Trophoblast cell (in vitro differentiated cells and primary cell): ENCODE results near the gene PTPRCAP.
"Not testable (repeated sequence)": the region's sequence is repeated elsewhere in the genome, so short reads cannot be mapped to it uniquely, and the experiment has no call there.

Source experiments
- DNase-seq, 2 donors: peaks; one replicate each; pipeline ENCODE4 v3.0.0-alpha.2; 2016
- H2AFZ ChIP-seq: 2 replicates; pipeline ENCODE4 v1.6.1; 2013; ENCODE audit warnings: low read length, moderate library complexity, mild to moderate bottlenecking; ENCODE audit not compliant: insufficient read depth, poor library complexity
- H2AK5ac ChIP-seq: 2 replicates; pipeline ENCODE4 v1.6.1; 2013; ENCODE audit warnings: mild to moderate bottlenecking, low read length
- H2BK120ac ChIP-seq: 2 replicates; pipeline ENCODE4 v1.6.1; 2013; ENCODE audit warnings: low read length, mild to moderate bottlenecking, moderate library complexity; ENCODE audit not compliant: insufficient read depth, poor library complexity
- H2BK12ac ChIP-seq: 2 replicates; pipeline ENCODE4 v1.6.1; 2013; ENCODE audit warnings: mild to moderate bottlenecking, low read length, moderate library complexity
- H2BK5ac ChIP-seq: 2 replicates; pipeline ENCODE4 v1.6.1; 2013; ENCODE audit warnings: low read length, low read depth, moderate library complexity, mild to moderate bottlenecking; ENCODE audit not compliant: poor library complexity
- H3K14ac ChIP-seq: 2 replicates; pipeline ENCODE4 v1.6.1; 2013; ENCODE audit warnings: mild to moderate bottlenecking, low read length
- H3K18ac ChIP-seq: 2 replicates; pipeline ENCODE4 v1.6.1; 2013; ENCODE audit warnings: mild to moderate bottlenecking, low read length
- H3K23ac ChIP-seq: 2 replicates; pipeline ENCODE4 v1.6.1; 2013; ENCODE audit warnings: low read length
- H3K27ac ChIP-seq: 2 replicates; pipeline ENCODE4 v1.5.1; 2013; ENCODE audit warnings: low read depth, mild to moderate bottlenecking, inconsistent platforms, low read length, moderate library complexity
- H3K27me3 ChIP-seq: 2 replicates; pipeline ENCODE4 v1.6.1; 2013; ENCODE audit warnings: inconsistent platforms, mild to moderate bottlenecking, low read length, moderate library complexity; ENCODE audit not compliant: insufficient read depth
- H3K36me3 ChIP-seq, 2 experiments: 1 replicate in 1 of 2; 2 replicates in 1 of 2; pipeline ENCODE4 v1.6.1; 2013; ENCODE audit warnings: low read length in 2 of 2, mild to moderate bottlenecking in 2 of 2, moderate library complexity in 1 of 2; ENCODE audit not compliant: insufficient read depth in 2 of 2, control insufficient read depth in 1 of 2
- H3K4ac ChIP-seq: 2 replicates; pipeline ENCODE4 v1.6.1; 2013; ENCODE audit warnings: low read depth, mild to moderate bottlenecking, low read length, moderate library complexity
- H3K4me1 ChIP-seq, 2 experiments: 1 replicate in 1 of 2; 2 replicates in 1 of 2; pipeline ENCODE4 v1.6.1; 2013; ENCODE audit warnings: low read length in 2 of 2, mild to moderate bottlenecking in 2 of 2, moderate library complexity in 1 of 2; ENCODE audit not compliant: insufficient read depth in 2 of 2, control insufficient read depth in 1 of 2
- H3K4me2 ChIP-seq: 2 replicates; pipeline ENCODE4 v1.6.1; 2013; ENCODE audit warnings: inconsistent platforms, mild to moderate bottlenecking, low read length, moderate library complexity
- H3K4me3 ChIP-seq: 2 replicates; pipeline ENCODE4 v1.5.1; 2013; ENCODE audit warnings: mild to moderate bottlenecking, low read depth, low read length, inconsistent platforms
- H3K79me1 ChIP-seq: one replicate; pipeline ENCODE4 v1.6.1; 2013; ENCODE audit warnings: low read length
- H3K79me2 ChIP-seq: 2 replicates; pipeline ENCODE4 v1.6.1; 2013; ENCODE audit warnings: low read length, mild to moderate bottlenecking; ENCODE audit not compliant: control insufficient read depth, insufficient read depth, poor library complexity
- H3K9ac ChIP-seq: 2 replicates; pipeline ENCODE4 v1.6.1; 2013; ENCODE audit warnings: mild to moderate bottlenecking, low read length
- H3K9me3 ChIP-seq: 2 replicates; pipeline ENCODE4 v1.6.1; 2013; ENCODE audit warnings: low read depth, mild to moderate bottlenecking, control low read depth, inconsistent platforms, low read length; ENCODE audit not compliant: insufficient read depth
- H4K12ac ChIP-seq: 2 replicates; pipeline ENCODE4 v1.6.1; 2013; ENCODE audit warnings: low read depth, mild to moderate bottlenecking, low read length, moderate library complexity
- H4K8ac ChIP-seq: 2 replicates; pipeline ENCODE4 v1.6.1; 2013; ENCODE audit warnings: low read depth, mild to moderate bottlenecking, low read length, moderate library complexity
- H4K91ac ChIP-seq: one replicate; pipeline ENCODE4 v1.6.1; 2013; ENCODE audit warnings: low read depth, mild to moderate bottlenecking, low read length, moderate library complexity
- WGBS: extraction: QIAGEN DNeasy Blood & Tissue Kit; methylation state at CpG from one replicate; pipeline ENCODE4 v1.1.7; 2013; ENCODE audit warnings: missing lambda C conversion rate; ENCODE audit not compliant: insufficient read length, insufficient coverage; ENCODE audit errors: extremely low coverage; 5-methylcytosine and 5-hydroxymethylcytosine counted together

PTPRCAP gene

DNA sequence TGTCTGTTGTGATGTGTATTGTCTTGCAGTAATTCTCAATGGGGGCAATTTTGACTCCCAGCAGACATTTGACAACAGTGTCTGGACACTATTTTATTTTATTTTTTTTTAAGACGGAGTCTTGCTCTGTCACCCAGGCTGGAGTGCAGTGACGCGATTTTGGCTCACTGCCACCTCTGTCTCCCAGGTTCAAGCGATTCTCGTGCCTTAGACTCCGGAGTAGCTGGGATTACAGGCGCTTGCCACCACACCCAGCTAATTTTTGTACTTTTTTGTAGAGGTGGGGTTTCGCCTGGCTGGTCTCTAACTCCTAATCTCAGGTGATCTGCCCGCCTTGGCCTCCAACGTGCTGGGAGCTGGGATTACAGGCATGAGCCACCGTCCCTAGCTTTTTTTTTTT, 7.8 kb downstream of the PTPRCAP start:
- WGBS = no CpG with 5 or more reads among the region's 11 CpGs
- no peaks in the 10 kb centered on the region for H3K9me3 ChIP-seq
- no peaks in the 10 kb centered on the region for H3K27me3 ChIP-seq

DNA sequence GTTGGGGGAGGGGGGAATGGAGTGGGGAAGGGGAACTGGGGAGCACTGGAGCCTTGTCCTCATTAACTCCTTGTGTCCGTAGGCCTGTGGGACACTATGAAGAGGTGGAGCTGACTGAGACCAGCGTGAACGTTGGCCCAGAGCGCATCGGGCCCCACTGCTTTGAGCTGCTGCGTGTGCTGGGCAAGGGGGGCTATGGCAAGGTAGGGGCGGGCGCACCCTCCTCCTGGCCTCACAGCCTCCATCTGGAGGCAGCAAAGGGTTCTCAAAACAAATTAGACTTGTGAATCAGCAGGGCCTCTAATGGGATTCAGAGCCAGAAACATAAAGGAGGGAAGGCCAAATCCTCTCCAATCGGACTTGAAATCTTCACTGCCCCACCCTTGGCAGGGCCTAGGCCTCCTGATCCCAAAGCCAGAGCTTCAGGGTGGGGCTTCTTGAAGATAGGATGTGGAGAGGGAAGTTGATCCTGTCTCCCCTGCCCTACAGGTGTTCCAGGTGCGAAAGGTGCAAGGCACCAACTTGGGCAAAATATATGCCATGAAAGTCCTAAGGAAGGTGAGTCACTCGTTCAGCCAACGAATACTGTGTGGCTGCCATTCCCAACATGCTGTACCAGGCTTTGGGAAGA, 8.3 kb downstream of the PTPRCAP start:
- Histone ChIP-seq H3K4me2 (peak overlapping the region; percentile 60), H3K27me3 (no peaks in the 10 kb centered on the region), H3K9me3 (no peaks in the 10 kb centered on the region), H3K4me1 (peaks cover 0 to 9% of the 10 kb centered on the region in 2 experiments), H3K79me1 (peaks cover 8% of the 10 kb centered on the region), H4K8ac (no peak overlapping the region), H3K18ac (no peak overlapping the region), H3K79me2 (peaks cover 5% of the 10 kb centered on the region), H3K36me3 (peaks cover 39 to 43% of the 10 kb centered on the region in 2 experiments), H3K4ac (peak overlapping the region; percentile 44), H3K23ac (no peak overlapping the region), H3K14ac (no peak overlapping the region), H4K12ac (no peak overlapping the region), H2AK5ac (no peak overlapping the region), H3K9ac (peak overlapping the region; percentile 91), H2AFZ (no peak overlapping the region), H3K4me3 (peak overlapping the region; percentile 91), H2BK120ac (no peak overlapping the region), H4K91ac (peak overlapping the region; percentile 74), H3K27ac (no peak overlapping the region), H2BK5ac (no peak overlapping the region), H2BK12ac (no peak overlapping the region)
- no CpG with 5 or more reads among the region's 12 CpGs for WGBS
- no peak for DNase-seq

More for the DNA sequence above, 7.8 kb downstream of the PTPRCAP start:
- H3K14ac ChIP-seq = no peak overlapping the region
- no peak overlapping the region for H3K18ac ChIP-seq
- H3K79me2 ChIP-seq = peaks cover 5% of the 10 kb centered on the region
- H3K36me3 ChIP-seq = peaks cover 45 to 49% of the 10 kb centered on the region in 2 experiments
- no peak for DNase-seq
- H3K27ac ChIP-seq = no peak overlapping the region
- no peak overlapping the region for H3K4me3 ChIP-seq
- no peak overlapping the region for H2AK5ac ChIP-seq
- no peak overlapping the region for H2AFZ ChIP-seq
- H3K4me2 ChIP-seq = no peak overlapping the region
- no peak overlapping the region for H3K4ac ChIP-seq
- peaks cover 0 to 9% of the 10 kb centered on the region in 2 experiments for H3K4me1 ChIP-seq
- peaks cover 8% of the 10 kb centered on the region for H3K79me1 ChIP-seq
- H4K12ac ChIP-seq = no peak overlapping the region
- no peak overlapping the region for H2BK5ac ChIP-seq
- no peak overlapping the region for H2BK120ac ChIP-seq
- H4K8ac ChIP-seq = no peak overlapping the region
- H3K9ac ChIP-seq = no peak overlapping the region
- H2BK12ac ChIP-seq = no peak overlapping the region
- no peak overlapping the region for H4K91ac ChIP-seq
- H3K23ac ChIP-seq = no peak overlapping the region

DNA sequence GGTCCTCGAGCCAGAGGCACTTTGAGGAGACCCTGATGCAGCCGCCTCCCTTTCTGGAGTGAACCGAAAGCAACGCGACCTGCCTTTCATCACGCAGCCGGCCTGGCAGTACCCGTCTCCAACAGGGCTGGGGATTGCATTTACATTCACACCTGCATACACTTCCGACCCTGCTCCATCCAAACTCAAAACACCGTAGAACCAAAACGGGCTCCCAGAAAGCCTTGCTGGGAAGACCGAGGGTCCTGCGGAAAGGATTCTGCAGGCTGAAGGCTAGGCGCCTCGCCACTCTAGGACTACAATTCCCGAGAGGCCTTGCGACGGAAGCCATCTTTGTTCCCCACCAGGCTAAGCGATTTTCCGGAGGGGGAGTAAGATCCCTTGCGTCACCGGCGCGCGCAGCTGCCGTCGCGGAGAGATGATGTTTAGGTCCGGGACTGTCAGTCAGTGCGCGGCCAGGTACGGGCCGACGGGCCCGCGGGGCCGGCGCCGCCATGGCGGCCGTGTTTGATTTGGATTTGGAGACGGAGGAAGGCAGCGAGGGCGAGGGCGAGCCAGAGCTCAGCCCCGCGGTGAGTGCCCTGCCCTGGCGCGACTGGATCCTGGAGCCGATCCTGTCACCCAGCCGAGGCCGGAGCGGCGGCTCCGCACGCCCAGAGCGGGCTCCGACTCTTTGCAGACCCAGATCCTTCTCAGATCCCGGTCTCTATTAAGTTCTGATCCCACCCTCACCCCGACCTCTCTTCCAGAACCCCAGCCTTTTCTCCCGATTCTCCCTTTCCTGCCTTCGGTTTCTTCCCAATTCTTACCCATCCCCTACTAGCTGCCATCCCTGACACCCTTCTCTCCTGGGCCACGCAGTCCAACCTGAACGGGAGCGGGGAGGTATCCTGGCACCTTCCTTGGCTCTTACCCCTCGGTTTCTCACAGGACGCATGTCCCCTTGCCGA, 9.2 kb downstream of the PTPRCAP start, which contains the start of gene RPS6KB2:
Gene RPS6KB2 (plus strand): TSS at position 443 of the 950 bp plus-strand sequence. CDS start 52 bp downstream, at position 495.
- Histone ChIP-seq H3K4me3 (peak within 1 kb of the TSS; percentile 91), H4K91ac (peak within 1 kb of the TSS; percentile 74), H3K79me2 (peaks cover 5% of the 10 kb centered on the region), H3K36me3 (peaks cover 31 to 35% of the 10 kb centered on the region in 2 experiments), H2BK120ac (peak within 1 kb of the TSS; percentile 67), H3K79me1 (peaks cover 8% of the 10 kb centered on the region), H4K12ac (peak within 1 kb of the TSS; percentile 68), H3K4ac (peak within 1 kb of the TSS; percentile 44), H2BK12ac (no peak within 1 kb of the TSS), H3K18ac (peak within 1 kb of the TSS; percentile 74), H2AK5ac (peak within 1 kb of the TSS; percentile 22), H3K4me1 (peaks cover 0 to 9% of the 10 kb centered on the region in 2 experiments), H3K9me3 (peaks cover 2% of the 10 kb centered on the region), H3K14ac (peak within 1 kb of the TSS; percentile 61), H3K27ac (peak within 1 kb of the TSS; percentile 7), H2AFZ (peak within 1 kb of the TSS; percentile 85), H3K4me2 (peak within 1 kb of the TSS; percentile 83), H2BK5ac (peak within 1 kb of the TSS; percentile 10), H3K23ac (no peak within 1 kb of the TSS), H3K9ac (peak within 1 kb of the TSS; percentile 91), H4K8ac (peak within 1 kb of the TSS; percentile 88), H3K27me3 (no peaks in the 10 kb centered on the region)
- peak; percentile 99 for DNase-seq
- WGBS = no CpG with 5 or more reads among the region's 68 CpGs

DNA sequence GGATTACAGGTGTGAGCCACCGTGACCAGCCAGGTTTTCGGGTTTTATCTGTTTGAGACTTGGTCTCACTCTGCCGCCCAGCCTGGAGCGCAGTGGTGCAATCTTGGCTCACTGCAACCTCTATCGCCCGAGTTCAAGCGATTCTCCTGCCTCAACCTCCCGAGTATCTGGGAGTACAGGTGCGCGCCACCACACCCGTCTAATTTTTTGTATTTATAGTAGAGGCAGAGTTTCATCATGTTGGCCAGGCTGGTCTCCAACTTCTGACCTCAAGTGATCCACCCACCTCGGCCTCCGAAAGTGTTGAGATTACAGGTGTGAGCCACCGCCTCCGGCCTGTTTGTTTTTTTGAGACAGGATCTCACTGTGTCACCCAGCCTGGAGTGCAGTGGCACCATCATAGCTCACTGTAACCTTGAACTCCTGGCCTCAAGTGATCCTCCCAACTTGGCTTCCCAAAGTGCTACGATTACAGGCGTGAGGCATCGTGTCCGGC, 10.1 kb downstream of the PTPRCAP start:
- H4K8ac ChIP-seq = peak overlapping the region; percentile 83
- not testable (repeated sequence) for DNase-seq, H4K12ac ChIP-seq, H2BK120ac ChIP-seq, H3K27me3 ChIP-seq, H3K79me1 ChIP-seq, H3K18ac ChIP-seq, H3K9me3 ChIP-seq, H3K4ac ChIP-seq, H3K4me3 ChIP-seq, H2BK5ac ChIP-seq, H4K91ac ChIP-seq, H3K27ac ChIP-seq, H3K23ac ChIP-seq, H3K9ac ChIP-seq, H2AK5ac ChIP-seq, H2BK12ac ChIP-seq, H3K79me2 ChIP-seq
- H3K4me1 ChIP-seq = peaks cover 4 to 14% of the 10 kb centered on the region in 2 experiments
- H2AFZ ChIP-seq = peak overlapping the region; percentile 85
- peak overlapping the region; percentile 83 for H3K4me2 ChIP-seq
- H3K14ac ChIP-seq = peak overlapping the region; percentile 61
- peaks cover 22 to 26% of the 10 kb centered on the region in 2 experiments for H3K36me3 ChIP-seq
- WGBS = no CpG with 5 or more reads among the region's 19 CpGs
